GM18861 (cell line): Measurements from ENCODE around the gene ACACB.

Experiments
- ATAC-seq: cut with Tn5 transposase; IDR thresholded peaks from one replicate; pipeline ENCODE4 v1.9.1; 2021; ENCODE audit not compliant: unreplicated experiment

ACACB gene

GRCh38 chr12:109247831-109248654 lies 131.7 kb downstream of the ACACB start:
- no peak for ATAC-seq

- ATAC-seq: no peak
Measured at GRCh38 chr12:109250523-109250922, 134.1 kb downstream of the ACACB start.

- no peak for ATAC-seq
Measured at GRCh38 chr12:109252799-109253198, 136.4 kb downstream of the ACACB start.

GRCh38 chr12:109253913-109254544 lies 137.6 kb downstream of the ACACB start:
- no peak for ATAC-seq

GRCh38 chr12:109255377-109255776 lies 139.0 kb downstream of the ACACB start:
- no peak for ATAC-seq

- ATAC-seq: no peak
Measured at GRCh38 chr12:109256011-109256410, 139.6 kb downstream of the ACACB start.

GRCh38 chr12:109258201-109258600 lies 141.8 kb downstream of the ACACB start:
- ATAC-seq: no peak

- no peak for ATAC-seq
Measured at GRCh38 chr12:109258607-109259544, 142.5 kb downstream of the ACACB start.

- ATAC-seq: no peak
Measured at GRCh38 chr12:109259545-109259895, 143.1 kb downstream of the ACACB start.

- ATAC-seq: no peak
Measured at GRCh38 chr12:109261087-109261486, 144.7 kb downstream of the ACACB start.

- no peak for ATAC-seq
Measured at GRCh38 chr12:109261939-109262338, 145.6 kb downstream of the ACACB start.

- ATAC-seq: no peak
Measured at GRCh38 chr12:109263439-109263838, 147.1 kb downstream of the ACACB start.

GRCh38 chr12:109264095-109264942 lies 147.9 kb downstream of the ACACB start:
- no peak for ATAC-seq

- ATAC-seq: no peak
Measured at GRCh38 chr12:109264943-109265650, 148.7 kb downstream of the ACACB start.

- no peak for ATAC-seq
Measured at GRCh38 chr12:109266106-109266879, 149.9 kb downstream of the ACACB start.

GRCh38 chr12:109267361-109267760 lies 151.0 kb downstream of the ACACB start:
- ATAC-seq: no peak

GRCh38 chr12:109268896-109269295 lies 152.5 kb downstream of the ACACB start:
- ATAC-seq: no peak

- no peak for ATAC-seq
Measured at GRCh38 chr12:109269428-109269827, 153.0 kb downstream of the ACACB start.

GRCh38 chr12:109270494-109270893 lies 154.1 kb downstream of the ACACB start:
- no peak for ATAC-seq
